GM23338 (cell line): Measurements from ENCODE around the gene GNA12. TPM values are rescaled to one million over a fixed set of nuclear protein-coding genes. Genes with fewer than 3 reads are reported as not detected.
A peak's percentile ranks its signal among the peaks of the same experiment; 100 is the strongest.

Experiments
- ATAC-seq: fragments of 200-7000 bp; cut with Tn5 transposase; 3 replicates; pipeline ENCODE4 v1.9.1; 2020
- DNase-seq: peaks from one replicate; pipeline ENCODE4 v3.0.0-alpha.2; 2015; ENCODE audit warnings: low spot score
- H2AFZ ChIP-seq: fragments of 200-600 bp; sonication (generic); 2 replicates; pipeline ENCODE4 v1.8.0; 2016; ENCODE audit warnings: antibody characterized with exemption, mild to moderate bottlenecking, moderate library complexity
- H3F3A ChIP-seq: fragments of 200-600 bp; sonication (generic); replicated peaks from 2 replicates; pipeline ENCODE4 v1.8.0; 2017; ENCODE audit warnings: antibody characterized with exemption, mixed run types, low read depth
- H3K27ac ChIP-seq: fragments of 200-600 bp; sonication (generic); 2 replicates; pipeline ENCODE4 v1.6.1; 2016; ENCODE audit warnings: low read depth
- H3K27me3 ChIP-seq: fragments of 200-600 bp; sonication (generic); 2 replicates; pipeline ENCODE4 v1.8.0; 2016; ENCODE audit warnings: mild to moderate bottlenecking, mixed run types, moderate library complexity; ENCODE audit not compliant: insufficient read depth
- H3K36me3 ChIP-seq: fragments of 200-600 bp; sonication (generic); 2 replicates; pipeline ENCODE4 v1.8.0; 2016; ENCODE audit warnings: mild to moderate bottlenecking; ENCODE audit not compliant: insufficient read depth
- H3K4me1 ChIP-seq: fragments of 200-600 bp; sonication (generic); 2 replicates; pipeline ENCODE4 v1.8.0; 2016; ENCODE audit warnings: mild to moderate bottlenecking, moderate library complexity; ENCODE audit not compliant: insufficient read depth
- H3K4me2 ChIP-seq: fragments of 200-600 bp; sonication (generic); 2 replicates; pipeline ENCODE4 v1.7.1; 2017; ENCODE audit warnings: mixed run types
- H3K4me3 ChIP-seq: fragments of 200-600 bp; sonication (generic); 2 replicates; pipeline ENCODE4 v1.6.1; 2016; ENCODE audit warnings: mixed run types
- H3K79me2 ChIP-seq: fragments of 200-600 bp; sonication (generic); replicated peaks from 2 replicates; pipeline ENCODE4 v1.8.0; 2017; ENCODE audit warnings: mild to moderate bottlenecking; ENCODE audit not compliant: insufficient read depth
- H3K9me2 ChIP-seq: fragments of 200-600 bp; sonication (generic); 2 replicates; pipeline ENCODE4 v1.8.0; 2017; ENCODE audit not compliant: insufficient read depth
- H4K20me1 ChIP-seq: fragments of 200-600 bp; sonication (generic); replicated peaks from 2 replicates; pipeline ENCODE4 v1.8.0; 2017; ENCODE audit warnings: mild to moderate bottlenecking; ENCODE audit not compliant: insufficient read depth
- H3K27ac Mint-ChIP-seq: 2 replicates; pipeline ENCODE4 v1.8.0; 2020; ENCODE audit warnings: inconsistent platforms, mild to moderate bottlenecking, moderate library complexity, mixed read lengths
- H3K27me3 Mint-ChIP-seq: 3 replicates; pipeline ENCODE4 v1.8.0; 2022; ENCODE audit warnings: low read depth, mild to moderate bottlenecking, moderate library complexity, mixed read lengths, inconsistent platforms; ENCODE audit not compliant: insufficient read depth, poor library complexity
- H3K36me3 Mint-ChIP-seq: 3 replicates; pipeline ENCODE4 v1.8.0; 2021; ENCODE audit warnings: low read depth, mild to moderate bottlenecking, inconsistent platforms, moderate library complexity, mixed read lengths
- H3K4me1 Mint-ChIP-seq: 3 replicates; pipeline ENCODE4 v1.8.0; 2020; ENCODE audit warnings: mild to moderate bottlenecking, inconsistent platforms, mixed read lengths
- H3K4me3 Mint-ChIP-seq: 3 replicates; pipeline ENCODE4 v1.8.0; 2021; ENCODE audit warnings: moderate library complexity, mild to moderate bottlenecking, inconsistent platforms, mixed read lengths
- H3K9me3 Mint-ChIP-seq: 3 replicates; pipeline ENCODE4 v1.8.0; 2020; ENCODE audit warnings: moderate library complexity, mild to moderate bottlenecking, inconsistent platforms, mixed read lengths
- CREB1 ChIP-seq: fragments of 250-450 bp; sonication (Bioruptor Pico); IDR thresholded peaks from 2 replicates; pipeline ENCODE4 v1.5.0; 2020; ENCODE audit warnings: low read depth, mild to moderate bottlenecking, moderate library complexity
- CTCF ChIP-seq, 2 experiments: fragments of 200-600 bp in 1 of 2; sonication (generic) in 1 of 2; conservative IDR thresholded peaks; 2 replicates each; pipeline versions ENCODE4 v1.5.1 to v1.6.1; 2016 to 2017; ENCODE audit warnings: antibody characterized with exemption in 2 of 2, low read depth in 2 of 2, mild to moderate bottlenecking in 2 of 2, moderate library complexity in 1 of 2
- EZH2 ChIP-seq: fragments of 200-600 bp; sonication (generic); IDR thresholded peaks from one replicate; pipeline ENCODE4 v1.8.0; 2017; ENCODE audit warnings: antibody characterized with exemption, mild to moderate bottlenecking, low read depth; ENCODE audit not compliant: unreplicated experiment
- EZH2phosphoT487 ChIP-seq: fragments of 200-600 bp; sonication (generic); IDR thresholded peaks from one replicate; pipeline ENCODE4 v1.8.1; 2018; ENCODE audit warnings: antibody characterized with exemption; ENCODE audit not compliant: unreplicated experiment
- JUNB ChIP-seq: IDR thresholded peaks from one replicate; pipeline ENCODE4 v1.6.1; 2016; ENCODE audit warnings: antibody characterized with exemption; ENCODE audit not compliant: unreplicated experiment
- NANOG ChIP-seq: IDR thresholded peaks from 2 replicates; pipeline ENCODE4 v1.6.1; 2016; ENCODE audit warnings: antibody characterized with exemption, borderline replicate concordance
- POLR2AphosphoS5 ChIP-seq: IDR thresholded peaks from 2 replicates; pipeline ENCODE4 v1.6.1; 2016; ENCODE audit warnings: antibody characterized with exemption, low read depth
- STAT1 ChIP-seq: IDR thresholded peaks from one replicate; pipeline ENCODE4 v1.6.1; 2016; ENCODE audit warnings: antibody characterized with exemption; ENCODE audit not compliant: unreplicated experiment
- ZNF114 ChIP-seq: fragments of 250-450 bp; sonication (Bioruptor Pico); IDR thresholded peaks from 2 replicates; pipeline ENCODE4 v1.5.0; 2020; ENCODE audit warnings: mild to moderate bottlenecking, moderate library complexity
- ZNF331 ChIP-seq: fragments of 250-450 bp; sonication (Bioruptor Pico); IDR thresholded peaks from 2 replicates; pipeline ENCODE4 v1.5.0; 2020; ENCODE audit warnings: low read depth, mild to moderate bottlenecking, moderate library complexity
- ZNF462 ChIP-seq: fragments of 250-450 bp; sonication (Bioruptor Pico); IDR thresholded peaks from 2 replicates; pipeline ENCODE4 v1.5.0; 2020; ENCODE audit warnings: mild to moderate bottlenecking, moderate library complexity
- polyA plus RNA-seq: library from polyadenylated mRNA; unstranded; fragments of >200 nt; fragmentation: Nextera tagmentation; extraction: Ambion mirVana; gene quantifications from 2 replicates; pipeline ENCODE4 v1.2.1, GENCODE V29; 2016
- total RNA-seq: library from RNA; depleted of rRNA; stranded (reverse); fragments of >200 nt; shearing (Covaris generic); gene quantifications from 2 replicates; pipeline ENCODE4 v1.2.3, GENCODE V29; 2014
- TF ChIP-seq, protein P1 (sequence below): IDR thresholded peaks from 2 replicates; pipeline ENCODE4 v1.6.1; 2016; ENCODE audit warnings: antibody characterized with exemption
- TF ChIP-seq, protein P2 (sequence below): IDR thresholded peaks from one replicate; pipeline ENCODE4 v1.6.1; 2018; ENCODE audit warnings: antibody characterized with exemption; ENCODE audit not compliant: unreplicated experiment

The GNA12 gene
- total and polyA plus RNA-seq, 2 experiments from 2014 or later = 24.0 to 87.7 TPM

- no peak overlapping the region for H3K4me3 Mint-ChIP-seq
- DNase-seq = no peak
- H3K27ac ChIP-seq = 0 out of 2 replicates have a peak overlapping the region, but pooled peaks have one; percentile 79
- H3K79me2 ChIP-seq = peaks cover 74% of the 10 kb centered on the region
- H3K27ac Mint-ChIP-seq = no peak overlapping the region
- no peaks in the 10 kb centered on the region for H3K36me3 ChIP-seq
- H4K20me1 ChIP-seq = peaks cover 22% of the 10 kb centered on the region
- TF ChIP-seq, protein P1, sequence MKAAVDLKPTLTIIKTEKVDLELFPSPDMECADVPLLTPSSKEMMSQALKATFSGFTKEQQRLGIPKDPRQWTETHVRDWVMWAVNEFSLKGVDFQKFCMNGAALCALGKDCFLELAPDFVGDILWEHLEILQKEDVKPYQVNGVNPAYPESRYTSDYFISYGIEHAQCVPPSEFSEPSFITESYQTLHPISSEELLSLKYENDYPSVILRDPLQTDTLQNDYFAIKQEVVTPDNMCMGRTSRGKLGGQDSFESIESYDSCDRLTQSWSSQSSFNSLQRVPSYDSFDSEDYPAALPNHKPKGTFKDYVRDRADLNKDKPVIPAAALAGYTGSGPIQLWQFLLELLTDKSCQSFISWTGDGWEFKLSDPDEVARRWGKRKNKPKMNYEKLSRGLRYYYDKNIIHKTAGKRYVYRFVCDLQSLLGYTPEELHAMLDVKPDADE = no peak
- no peak for TF ChIP-seq CTCF (conservative IDR thresholded peaks at IDR 0.05; ENCODE audit: low read depth in 2 of 2)
- no peak for TF ChIP-seq EZH2phosphoT487
- TF ChIP-seq STAT1 = no peak
- TF ChIP-seq POLR2AphosphoS5 = no peak
- TF ChIP-seq ZNF331 (CRISPR knock-in tag) = no peak
- no peak for TF ChIP-seq EZH2
- TF ChIP-seq ZNF462 (CRISPR knock-in tag) = no peak
- TF ChIP-seq CREB1 (CRISPR knock-in tag) = no peak
- TF ChIP-seq ZNF114 = no peak
- no peak for TF ChIP-seq JUNB
- TF ChIP-seq, protein P2, sequence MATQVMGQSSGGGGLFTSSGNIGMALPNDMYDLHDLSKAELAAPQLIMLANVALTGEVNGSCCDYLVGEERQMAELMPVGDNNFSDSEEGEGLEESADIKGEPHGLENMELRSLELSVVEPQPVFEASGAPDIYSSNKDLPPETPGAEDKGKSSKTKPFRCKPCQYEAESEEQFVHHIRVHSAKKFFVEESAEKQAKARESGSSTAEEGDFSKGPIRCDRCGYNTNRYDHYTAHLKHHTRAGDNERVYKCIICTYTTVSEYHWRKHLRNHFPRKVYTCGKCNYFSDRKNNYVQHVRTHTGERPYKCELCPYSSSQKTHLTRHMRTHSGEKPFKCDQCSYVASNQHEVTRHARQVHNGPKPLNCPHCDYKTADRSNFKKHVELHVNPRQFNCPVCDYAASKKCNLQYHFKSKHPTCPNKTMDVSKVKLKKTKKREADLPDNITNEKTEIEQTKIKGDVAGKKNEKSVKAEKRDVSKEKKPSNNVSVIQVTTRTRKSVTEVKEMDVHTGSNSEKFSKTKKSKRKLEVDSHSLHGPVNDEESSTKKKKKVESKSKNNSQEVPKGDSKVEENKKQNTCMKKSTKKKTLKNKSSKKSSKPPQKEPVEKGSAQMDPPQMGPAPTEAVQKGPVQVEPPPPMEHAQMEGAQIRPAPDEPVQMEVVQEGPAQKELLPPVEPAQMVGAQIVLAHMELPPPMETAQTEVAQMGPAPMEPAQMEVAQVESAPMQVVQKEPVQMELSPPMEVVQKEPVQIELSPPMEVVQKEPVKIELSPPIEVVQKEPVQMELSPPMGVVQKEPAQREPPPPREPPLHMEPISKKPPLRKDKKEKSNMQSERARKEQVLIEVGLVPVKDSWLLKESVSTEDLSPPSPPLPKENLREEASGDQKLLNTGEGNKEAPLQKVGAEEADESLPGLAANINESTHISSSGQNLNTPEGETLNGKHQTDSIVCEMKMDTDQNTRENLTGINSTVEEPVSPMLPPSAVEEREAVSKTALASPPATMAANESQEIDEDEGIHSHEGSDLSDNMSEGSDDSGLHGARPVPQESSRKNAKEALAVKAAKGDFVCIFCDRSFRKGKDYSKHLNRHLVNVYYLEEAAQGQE = no peak
- no peak for TF ChIP-seq NANOG
- no peak for ATAC-seq
- H3K27me3 Mint-ChIP-seq = peaks cover 13% of the 10 kb centered on the region
- H3K27me3 ChIP-seq = no peaks in the 10 kb centered on the region
- H3K9me3 Mint-ChIP-seq = no peaks in the 10 kb centered on the region
- H3K4me1 ChIP-seq = peaks cover 6% of the 10 kb centered on the region; the same call in 1 of the 2 replicates
- H3K4me3 ChIP-seq = no peak overlapping the region
- H2AFZ ChIP-seq = no peak overlapping the region
- H3K4me1 Mint-ChIP-seq = peaks cover 34% of the 10 kb centered on the region
- H3K36me3 Mint-ChIP-seq = peaks cover 15% of the 10 kb centered on the region
- no peaks in the 10 kb centered on the region for H3F3A ChIP-seq
- H3K4me2 ChIP-seq = no peak overlapping the region
- no peaks in the 10 kb centered on the region for H3K9me2 ChIP-seq
These were observed 79.5 kb downstream of the GNA12 start for GRCh38 chr7:2764621-2765020.
